Measurements from ENCODE around the gene PDE4D.

DNA sequence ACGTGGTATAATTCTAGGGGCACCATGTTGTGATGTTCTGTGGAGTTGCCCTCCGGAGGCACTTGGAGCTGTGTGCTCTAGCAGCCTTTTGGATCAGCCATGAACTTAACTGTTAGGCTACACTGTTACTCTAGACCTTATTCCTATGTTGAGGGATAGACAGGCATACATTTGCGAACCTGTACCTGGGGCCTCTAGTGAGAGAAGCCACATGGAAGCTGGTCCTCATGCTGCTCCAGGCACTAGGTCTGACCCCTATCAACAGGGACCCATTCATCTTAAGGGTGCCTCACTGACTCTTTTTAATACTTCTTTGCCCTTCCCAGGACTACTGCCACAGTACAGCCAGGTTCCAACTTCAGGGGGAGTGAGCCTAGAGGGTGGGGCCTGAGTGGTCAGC, 715.9 kb downstream of the PDE4D start:
- TF ChIP-seq, protein P1, sequence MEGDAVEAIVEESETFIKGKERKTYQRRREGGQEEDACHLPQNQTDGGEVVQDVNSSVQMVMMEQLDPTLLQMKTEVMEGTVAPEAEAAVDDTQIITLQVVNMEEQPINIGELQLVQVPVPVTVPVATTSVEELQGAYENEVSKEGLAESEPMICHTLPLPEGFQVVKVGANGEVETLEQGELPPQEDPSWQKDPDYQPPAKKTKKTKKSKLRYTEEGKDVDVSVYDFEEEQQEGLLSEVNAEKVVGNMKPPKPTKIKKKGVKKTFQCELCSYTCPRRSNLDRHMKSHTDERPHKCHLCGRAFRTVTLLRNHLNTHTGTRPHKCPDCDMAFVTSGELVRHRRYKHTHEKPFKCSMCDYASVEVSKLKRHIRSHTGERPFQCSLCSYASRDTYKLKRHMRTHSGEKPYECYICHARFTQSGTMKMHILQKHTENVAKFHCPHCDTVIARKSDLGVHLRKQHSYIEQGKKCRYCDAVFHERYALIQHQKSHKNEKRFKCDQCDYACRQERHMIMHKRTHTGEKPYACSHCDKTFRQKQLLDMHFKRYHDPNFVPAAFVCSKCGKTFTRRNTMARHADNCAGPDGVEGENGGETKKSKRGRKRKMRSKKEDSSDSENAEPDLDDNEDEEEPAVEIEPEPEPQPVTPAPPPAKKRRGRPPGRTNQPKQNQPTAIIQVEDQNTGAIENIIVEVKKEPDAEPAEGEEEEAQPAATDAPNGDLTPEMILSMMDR (IDR thresholded peaks at IDR 0.05) = no peak
- TF ChIP-seq EP300 (IDR thresholded peaks at IDR 0.05) (no peak), POLR2AphosphoS5 (IDR thresholded peaks at IDR 0.05) (no peak), POLR2A (IDR thresholded peaks at IDR 0.05) (no peak)
